ENCODE results near the gene PIAS2.

DNA sequence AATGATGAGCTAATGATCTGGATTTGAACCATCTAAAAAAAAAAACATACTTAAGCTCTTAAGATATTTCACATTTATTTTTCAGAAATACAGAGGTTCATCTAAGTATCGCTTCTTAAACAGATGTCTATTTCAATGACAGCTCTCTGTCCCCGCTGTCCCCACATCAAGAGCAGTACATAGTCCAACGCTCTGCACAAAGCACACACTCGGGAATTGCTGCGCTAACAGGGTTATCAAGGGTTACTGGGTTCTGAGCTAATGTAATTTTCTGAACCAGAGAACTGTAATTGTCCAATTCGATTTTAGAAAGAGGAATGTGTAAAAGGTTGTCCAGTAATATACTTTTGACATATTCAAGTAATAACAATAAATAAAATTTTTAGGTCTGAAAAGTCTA is 101.6 kb downstream of the PIAS2 start:
- TF ChIP-seq BHLHE40 (IDR thresholded peaks at IDR 0.05; ENCODE audit: borderline replicate concordance) (no peak), SP1 (IDR thresholded peaks at IDR 0.05) (no peak), ZNF384 (IDR thresholded peaks at IDR 0.05) (no peak), ARNT (IDR thresholded peaks at IDR 0.05) (no peak), FOXM1 (IDR thresholded peaks at IDR 0.05; ENCODE audit: borderline replicate concordance) (no peak), SUZ12 (IDR thresholded peaks at IDR 0.05) (no peak)
